Measurements from ENCODE around the gene FAM170B.

FAM170B gene

DNA sequence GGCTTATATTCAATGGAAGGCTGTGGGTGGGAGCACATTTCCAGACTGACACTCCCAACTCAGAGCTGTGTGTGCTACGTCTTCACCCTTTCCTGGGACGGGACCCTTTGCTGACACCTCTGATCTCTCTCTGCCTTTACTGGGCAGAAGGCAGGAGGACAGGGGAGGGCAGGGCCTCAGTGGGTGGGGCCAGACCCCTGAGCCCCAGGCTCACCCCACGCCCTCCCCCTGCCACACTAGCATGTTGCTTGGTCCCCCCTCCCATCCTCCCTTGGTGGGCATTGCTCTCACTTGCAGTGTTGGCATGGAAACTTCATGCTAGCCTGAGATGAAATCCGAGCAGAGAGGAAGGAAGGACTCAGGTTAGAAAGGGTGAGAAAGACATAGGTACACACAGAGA, 36.0 kb upstream of the FAM170B start:
- no peak for DNase-seq (ENCODE audit: low read depth)

DNA sequence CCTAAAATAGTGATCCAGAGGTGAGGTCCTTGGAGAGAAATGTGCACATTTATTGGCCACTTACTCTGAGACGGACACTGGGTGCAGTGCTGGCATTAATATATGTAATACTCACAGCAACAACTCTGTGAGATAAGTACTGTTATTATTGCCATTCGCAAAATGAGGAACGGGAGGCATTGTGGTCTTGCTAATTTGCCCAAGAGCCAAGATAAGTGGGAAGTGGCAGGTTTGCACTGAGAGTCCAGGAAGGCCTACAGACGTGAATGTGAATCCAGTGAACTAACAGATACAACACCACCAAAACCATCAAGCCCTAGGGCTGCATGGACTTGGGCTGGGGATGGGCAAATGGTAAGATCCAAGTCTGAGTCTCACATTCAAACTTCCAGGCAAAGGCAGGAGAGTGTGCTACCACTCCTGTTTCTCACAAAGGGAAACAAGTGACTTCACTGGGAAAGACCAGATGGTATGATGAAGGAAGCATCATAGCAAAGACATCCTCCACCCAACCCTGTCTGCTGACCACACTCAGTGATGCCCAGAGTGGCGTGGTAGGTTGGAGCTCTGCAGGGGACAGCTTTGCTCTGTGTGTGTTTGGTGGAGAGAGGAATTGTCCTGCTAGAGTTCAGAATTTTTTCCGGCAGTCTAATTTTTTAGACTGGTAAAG, 35.1 kb upstream of the FAM170B start:
- DNase-seq (ENCODE audit: low read depth), result no peak

DNA sequence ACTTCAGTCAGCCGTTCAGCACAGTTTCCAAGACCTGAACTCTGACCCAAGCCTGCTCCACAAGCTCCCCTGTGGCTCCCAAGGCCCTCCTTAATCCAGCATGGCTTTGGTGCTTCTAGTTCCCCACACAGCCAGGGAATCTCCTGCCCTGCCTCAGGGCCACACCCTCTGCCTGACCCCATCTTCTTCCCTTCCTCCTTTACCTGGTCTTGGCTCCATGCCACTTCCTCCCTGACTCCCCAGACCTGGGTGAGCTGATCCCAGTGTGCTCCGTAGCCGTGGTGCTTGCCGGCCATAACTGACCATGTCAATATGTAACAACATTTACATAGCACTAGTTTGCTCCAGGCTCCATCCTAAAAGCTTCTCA, 34.3 kb upstream of the FAM170B start:
- DNase-seq (ENCODE audit: low read depth), result no peak

DNA sequence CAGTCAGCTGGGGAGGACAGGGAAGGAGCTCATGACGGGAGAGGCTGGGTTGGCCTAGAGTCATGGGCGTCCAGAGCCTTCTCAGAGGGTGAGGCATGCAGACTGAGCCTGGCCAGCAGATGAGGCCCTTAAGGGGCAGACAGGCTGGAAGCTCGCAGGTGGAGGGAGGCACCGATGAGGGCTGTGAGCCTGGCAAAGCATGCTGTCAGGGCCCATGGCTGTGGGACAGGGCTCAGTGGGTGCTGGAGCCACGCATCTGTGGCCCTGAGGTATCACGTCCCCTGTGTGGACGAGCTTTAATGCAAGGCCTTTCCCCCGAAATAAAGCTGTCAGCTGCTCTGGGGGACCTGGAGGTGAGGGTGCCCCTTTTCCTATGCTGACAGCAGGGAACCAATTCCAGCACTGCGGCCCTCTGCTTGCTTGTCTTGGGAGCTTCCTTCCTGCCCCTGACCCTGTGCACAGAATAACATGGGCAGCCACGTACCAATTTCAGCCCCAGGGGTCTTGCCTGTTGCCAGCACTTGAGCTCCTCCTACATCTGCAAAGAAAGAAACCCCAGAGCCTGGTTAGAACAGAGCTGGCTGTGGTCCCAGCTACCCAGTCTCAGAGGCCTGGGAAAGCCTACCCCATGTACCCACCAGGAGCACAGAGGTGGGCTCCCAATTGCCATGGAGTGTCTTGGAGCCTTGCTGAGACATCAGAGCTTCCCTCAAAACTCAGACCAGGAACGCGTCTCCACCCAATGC, 33.8 kb upstream of the FAM170B start:
- no peak for DNase-seq (ENCODE audit: low read depth)

DNA sequence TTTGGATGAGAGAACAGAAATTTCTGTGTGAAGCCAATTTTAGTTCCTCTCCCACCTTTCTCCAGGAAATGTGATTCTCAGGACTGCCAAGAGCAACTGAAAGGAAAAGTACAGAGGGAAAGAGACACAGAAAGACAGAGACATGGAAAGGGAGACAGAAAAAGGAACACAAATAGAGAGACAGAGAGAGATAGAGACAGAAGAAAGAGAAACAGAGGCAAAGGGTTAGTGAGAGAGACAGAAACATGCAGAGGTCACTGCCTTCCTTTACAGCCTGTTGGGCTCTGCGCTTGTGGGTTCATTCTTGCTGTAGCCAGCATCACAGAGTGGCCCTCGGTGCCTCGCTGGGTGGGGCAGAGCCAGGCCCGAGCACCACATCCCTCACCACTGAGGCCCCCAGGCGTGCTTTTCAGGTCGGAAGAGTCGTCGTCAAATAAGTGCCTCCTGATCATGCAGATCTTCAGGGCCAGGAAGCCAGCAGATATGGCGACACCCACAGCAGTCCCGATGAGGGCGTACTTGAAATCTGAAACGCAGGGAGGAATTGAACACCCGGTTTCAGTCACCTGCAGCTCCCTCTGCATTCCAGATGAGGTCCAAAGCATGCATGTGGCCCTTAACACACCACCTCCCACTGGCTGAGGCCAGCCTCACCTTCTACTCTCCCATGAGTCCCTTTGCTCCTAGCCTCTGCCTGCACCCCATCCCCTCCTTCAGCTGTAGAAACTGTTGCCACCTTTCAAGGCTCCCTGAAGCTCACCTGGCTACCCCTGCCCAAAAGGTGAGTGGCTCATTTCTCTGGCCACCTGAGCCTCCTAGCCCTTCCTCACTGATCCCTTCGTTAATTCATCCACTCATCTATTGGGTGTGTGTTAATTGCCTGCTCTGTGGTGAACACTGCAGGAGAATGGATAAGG, 32.9 kb upstream of the FAM170B start:
- DNase-seq (ENCODE audit: low read depth), result no peak

DNA sequence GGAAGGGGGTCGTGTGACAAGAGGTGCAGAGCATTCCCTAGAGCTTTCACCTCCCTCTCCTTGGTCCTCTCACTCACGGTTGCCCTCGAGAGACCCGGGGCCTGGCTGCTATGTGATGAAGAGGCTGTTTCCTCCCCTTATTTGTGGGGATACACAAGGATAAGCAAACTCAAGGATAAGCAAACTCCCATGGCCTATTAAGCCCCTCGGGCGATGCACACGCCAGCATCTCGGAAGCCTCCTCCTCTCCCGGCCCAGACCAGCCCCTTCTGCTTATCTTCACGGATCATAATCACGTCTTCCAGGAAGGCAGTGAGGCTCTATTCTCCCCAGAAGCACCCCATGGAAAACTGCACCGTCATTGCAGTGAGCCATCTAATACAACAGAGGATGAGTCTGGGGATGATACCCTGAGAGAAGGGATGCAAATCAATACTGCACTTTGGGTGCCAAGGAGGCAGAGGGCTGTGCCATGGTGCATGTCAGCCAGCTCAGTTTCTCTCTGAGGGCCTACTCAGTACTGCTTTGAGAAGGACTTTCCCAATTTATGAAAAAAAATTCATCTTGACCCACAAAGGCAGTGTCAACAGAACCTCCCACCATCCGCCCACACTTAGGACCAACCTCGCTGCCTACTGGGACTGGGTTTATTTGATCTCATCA, 32.1 kb upstream of the FAM170B start:
- DNase-seq (ENCODE audit: low read depth), result no peak

DNA sequence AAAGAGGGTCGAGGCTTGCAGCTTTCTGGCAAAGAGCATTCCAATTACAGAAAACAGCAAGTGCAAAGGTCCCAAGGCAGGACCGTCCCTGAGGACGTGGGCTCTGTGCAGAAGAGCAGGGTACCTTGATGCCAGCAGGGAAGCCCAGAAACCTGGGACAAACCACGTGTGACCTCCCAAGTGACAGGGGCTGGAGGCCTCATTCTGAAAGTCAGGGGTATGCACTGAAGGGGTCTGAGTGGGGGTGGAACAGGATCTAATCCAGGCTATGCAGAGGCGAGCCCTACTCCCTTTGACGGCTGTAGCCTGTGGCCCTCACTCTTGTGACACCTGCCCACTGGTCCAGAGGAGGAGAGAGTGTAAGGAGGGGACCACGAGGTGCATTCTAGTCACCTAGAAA, 31.4 kb upstream of the FAM170B start:
- DNase-seq (ENCODE audit: low read depth), result no peak

DNA sequence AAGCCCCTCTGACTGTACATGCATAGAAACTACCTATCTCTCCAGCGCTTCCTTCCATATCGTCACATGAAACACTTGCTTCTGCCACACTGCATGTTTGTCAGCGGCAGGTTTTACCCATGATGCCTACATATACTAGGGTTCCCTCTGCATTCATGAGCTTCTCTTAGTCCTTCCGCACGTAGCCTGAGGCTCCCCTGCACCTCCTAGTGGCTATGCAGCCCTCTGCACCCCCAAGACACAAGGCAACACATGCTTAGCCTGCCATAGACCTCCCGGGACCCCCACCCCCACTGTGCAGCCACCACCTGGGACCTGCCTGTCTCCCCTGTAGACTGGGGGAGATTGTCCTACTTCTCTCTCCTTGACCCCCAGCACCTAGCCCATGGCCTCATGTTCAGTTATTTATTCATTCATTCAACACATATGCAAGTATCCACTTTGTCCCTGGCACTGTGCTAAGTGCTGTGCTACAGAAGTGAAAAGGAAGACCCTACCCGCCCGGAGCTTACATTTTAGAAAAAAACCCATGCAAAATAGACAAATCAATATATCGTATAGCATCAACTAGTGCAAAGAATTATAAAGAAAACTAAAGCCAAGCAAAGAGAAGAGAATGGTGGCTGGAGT, 30.9 kb upstream of the FAM170B start:
- DNase-seq (ENCODE audit: low read depth), result peak; percentile 37

DNA sequence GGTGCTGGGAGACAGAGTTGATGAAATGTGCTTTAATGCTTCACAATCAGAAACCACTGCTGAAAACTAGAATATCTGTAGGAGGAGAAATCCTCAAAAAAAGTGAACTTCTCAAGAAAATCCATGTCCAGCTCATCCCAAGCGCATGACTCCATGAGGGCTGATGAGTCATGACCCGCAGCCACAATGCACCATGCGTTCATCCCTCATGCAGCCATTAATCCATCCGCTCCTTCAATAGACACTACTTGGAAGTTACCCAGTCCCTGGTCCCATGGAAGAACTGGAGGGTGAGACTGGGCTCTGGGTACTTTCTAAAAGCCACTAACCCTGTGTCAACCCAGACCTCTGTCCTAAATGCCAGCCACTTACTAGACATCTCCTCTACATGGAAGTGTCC, 29.9 kb upstream of the FAM170B start:
- no peak for DNase-seq (ENCODE audit: low read depth)

DNA sequence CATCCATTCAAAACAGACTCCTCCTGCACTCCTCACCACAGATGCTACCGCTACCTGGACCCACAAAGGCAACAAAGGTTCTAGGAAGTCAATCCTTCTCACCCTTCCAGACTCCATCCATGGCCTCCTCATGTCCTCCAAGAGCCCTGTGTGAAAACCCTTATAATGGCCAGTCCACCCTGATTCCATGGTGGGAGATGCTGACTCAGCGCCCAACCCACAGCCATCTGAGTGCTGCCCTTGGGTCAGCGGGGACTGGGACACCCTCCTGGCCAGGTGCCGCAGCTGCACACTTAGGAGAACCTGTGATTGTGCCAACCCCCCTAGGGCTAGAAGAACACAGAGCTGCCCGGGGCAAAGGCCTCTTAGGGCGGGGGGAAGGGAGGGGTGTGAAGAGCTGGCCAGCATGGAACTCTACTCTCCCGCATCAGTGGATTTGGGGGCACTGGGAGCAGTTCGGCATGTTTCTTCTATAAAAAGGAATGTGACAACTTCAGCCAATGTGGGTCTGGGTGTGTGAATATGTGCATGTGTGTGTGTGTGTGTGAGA, 29.0 kb upstream of the FAM170B start:
- DNase-seq (ENCODE audit: low read depth), result no peak

DNA sequence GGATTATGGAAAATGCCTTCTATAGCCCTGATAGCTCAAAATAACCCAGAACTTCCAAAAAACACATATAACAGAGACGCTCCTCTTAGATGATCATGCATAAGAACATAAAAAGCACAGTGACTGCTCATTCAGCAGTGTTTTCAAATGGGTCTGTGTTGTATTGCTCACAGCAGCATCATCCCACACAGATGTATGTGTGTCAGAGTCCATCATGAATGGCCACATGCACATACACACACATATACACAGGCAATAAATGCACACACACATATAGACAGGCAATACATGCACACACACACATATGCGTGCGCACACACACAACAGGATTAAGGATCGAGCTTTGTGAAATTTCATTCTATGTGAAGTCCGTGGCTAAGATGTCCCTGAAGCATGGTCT, 28.2 kb upstream of the FAM170B start:
- DNase-seq (ENCODE audit: low read depth), result no peak

DNA sequence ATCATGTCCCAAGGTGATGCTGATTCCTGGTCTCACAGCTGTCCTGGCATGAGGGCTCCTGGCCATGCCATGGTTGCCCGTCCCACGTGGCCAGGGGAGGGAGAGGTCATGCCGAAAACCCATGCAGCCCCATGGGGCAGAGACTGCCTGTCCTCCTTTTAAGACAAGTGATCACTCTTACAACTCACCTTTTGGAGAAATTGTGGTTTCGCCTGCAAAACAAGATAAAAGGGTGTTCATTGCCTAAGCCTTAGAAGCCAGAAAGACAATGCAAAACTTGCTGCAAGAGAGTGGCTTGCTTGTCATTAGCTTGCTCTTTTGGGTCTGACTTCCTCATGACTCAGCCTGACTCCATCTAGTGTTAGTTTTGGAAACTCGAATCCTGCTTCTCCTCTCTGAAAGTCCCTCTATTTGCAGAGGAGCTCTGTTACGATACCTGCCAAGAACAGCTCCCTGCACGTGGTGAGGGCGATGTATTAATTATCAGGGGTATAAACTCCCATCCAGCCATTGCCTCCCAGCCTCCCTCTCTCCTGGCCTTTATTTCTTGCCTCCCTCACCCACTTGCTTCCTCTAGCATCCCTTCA, 27.7 kb upstream of the FAM170B start:
- no peak for DNase-seq (ENCODE audit: low read depth)

DNA sequence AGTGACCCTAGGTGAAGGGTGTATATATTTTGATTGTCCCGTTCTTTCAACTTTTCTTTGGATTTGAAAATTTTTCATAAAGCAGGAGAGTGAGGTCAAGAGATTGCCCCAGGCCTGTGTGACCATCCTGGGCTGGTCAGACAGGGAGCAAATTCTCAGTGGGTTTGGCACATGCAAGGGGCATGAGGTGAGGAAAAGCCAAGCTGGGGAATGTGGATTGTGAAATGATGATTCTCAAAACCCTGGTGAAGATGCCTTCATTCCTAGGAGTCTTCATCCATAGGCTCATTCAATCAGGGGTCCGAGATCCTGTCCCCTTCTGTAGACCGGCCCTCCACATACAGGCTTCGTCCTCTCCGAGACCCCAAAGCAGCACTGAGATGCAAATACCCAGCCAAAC, 27.0 kb upstream of the FAM170B start:
- no peak for DNase-seq (ENCODE audit: low read depth)

DNA sequence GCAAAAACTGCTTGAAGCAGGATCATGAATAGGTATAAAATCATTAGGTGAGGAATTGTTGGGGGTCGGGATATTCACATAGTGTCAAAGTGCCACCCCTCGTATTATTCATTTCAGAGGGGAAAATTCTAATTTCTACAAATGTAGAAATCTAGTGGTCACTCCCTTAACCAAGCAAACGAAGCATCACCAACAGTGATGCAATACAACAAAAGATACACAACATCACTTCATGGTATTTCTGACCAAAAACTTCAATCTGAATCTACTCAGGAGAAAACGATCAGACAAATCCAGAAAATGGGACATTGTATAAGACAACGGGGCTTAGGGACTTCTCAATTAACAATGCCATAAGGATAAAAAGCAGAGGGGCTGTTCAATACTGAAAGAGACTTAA, 26.3 kb upstream of the FAM170B start:
- no peak for DNase-seq (ENCODE audit: low read depth)

DNA sequence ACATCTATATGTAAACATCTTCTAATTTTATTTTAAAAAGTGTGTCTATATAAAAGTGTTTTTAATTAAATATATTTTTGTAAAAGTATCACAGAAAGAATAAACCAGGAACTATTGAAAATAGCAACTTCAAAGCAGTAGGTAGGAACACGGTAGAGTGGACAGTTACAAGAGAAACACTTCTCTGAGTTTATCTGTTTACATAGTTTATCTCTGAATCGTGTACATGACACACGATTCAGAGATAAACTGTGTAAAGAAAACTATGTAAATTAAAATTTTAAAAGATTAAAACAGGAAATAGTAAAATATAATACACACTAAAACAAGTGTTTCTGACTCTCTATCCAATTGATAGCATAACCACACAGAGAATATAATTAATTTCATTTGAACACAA, 25.1 kb upstream of the FAM170B start:
- DNase-seq (ENCODE audit: low read depth), result no peak

DNA sequence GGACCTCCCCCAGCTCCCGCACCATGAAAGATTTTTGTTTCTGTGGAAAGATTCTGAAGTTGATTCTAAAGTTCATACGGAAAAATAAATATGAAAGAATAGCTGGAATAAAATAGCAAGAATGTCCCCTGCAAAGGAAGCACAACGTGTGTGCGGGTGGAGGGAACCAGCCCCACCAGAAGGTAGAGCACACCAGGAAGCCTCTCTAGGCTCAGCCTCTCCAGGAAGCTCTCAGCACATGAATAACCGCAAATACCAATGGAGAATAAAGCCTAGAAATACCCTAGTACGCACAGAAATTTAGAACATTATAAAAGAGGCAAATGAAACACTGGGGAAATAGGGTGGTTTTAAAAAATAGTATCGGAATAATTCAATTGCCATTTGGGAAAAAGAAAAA, 24.6 kb upstream of the FAM170B start:
- DNase-seq (ENCODE audit: low read depth), result no peak

DNA sequence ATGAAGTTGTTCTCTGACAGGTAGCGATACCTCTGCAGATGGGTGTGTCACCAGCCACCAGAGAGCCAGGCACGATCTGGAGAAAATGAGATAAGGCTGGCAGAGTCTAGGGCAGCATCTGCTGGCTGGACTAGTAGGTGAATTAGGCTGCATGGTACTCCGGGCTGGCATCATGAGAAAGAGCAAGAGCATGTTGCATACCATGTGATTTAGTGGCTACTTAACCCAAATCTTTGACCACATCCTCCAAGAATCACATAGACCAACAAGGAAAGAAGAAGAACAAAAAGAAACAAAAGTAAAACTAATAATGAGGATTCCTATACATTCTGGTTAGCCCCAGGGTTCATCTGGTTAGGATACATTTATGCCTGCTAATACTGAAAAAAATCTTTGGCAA, 23.4 kb upstream of the FAM170B start:
- DNase-seq (ENCODE audit: low read depth), result no peak

DNA sequence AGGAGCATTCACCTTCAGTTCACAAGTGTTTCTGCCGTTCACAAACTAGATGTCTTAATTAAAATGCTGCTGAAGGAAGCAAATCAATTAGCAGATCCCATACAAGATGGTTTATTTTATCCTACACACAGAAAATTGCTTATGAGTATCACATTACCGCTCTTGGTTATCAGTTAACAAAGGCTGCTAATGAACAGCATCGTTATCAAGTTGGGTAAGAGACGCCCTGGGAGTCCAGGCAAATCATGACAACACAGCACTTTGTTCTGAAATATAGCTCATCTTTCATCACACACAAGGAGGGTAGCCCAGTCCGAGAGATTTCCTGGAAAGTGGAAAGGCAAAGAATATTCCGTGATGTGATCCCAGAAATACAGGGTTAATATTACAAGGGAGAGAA, 20.8 kb upstream of the FAM170B start:
- DNase-seq (ENCODE audit: low read depth), result no peak

DNA sequence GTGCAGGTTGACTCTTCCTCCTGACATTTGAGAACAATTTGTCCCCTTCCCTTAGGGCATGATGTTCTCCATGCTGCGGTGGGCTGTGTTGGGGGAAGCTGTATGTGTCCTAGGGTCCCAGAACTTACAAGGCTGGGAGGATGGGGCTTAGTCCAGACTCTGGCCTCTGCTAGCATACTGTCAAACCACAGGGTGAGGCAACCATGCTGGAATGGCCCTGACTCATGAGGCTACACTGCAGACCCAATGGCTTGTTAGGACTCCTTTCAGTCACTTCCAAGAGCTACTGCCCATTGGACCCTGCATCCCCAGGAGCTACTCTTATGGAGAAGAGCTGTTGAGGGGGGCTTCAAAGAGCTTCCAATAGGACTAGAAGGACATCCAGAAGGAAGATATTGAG, 20.1 kb upstream of the FAM170B start:
- no peak for DNase-seq (ENCODE audit: low read depth)

DNA sequence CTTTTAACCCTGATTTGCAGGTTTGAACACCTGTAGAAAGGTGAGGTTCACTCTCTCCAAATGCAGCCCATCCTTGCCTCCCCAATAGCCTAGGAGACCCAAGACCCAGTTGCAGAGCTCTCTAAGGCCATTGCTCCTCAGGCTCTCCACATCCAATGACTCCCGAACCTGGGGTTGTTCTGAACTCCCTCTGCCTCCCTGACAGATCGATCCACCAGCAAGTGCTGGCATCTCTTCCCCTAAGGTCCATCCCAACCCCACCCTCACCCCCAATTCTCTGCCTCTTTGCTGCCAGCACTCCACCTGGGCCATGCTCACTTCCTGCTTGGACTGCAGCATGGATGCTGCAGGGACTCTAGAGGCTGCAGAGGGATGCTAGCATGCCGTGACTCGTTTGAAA, 19.3 kb upstream of the FAM170B start:
- no peak for DNase-seq (ENCODE audit: low read depth)

DNA sequence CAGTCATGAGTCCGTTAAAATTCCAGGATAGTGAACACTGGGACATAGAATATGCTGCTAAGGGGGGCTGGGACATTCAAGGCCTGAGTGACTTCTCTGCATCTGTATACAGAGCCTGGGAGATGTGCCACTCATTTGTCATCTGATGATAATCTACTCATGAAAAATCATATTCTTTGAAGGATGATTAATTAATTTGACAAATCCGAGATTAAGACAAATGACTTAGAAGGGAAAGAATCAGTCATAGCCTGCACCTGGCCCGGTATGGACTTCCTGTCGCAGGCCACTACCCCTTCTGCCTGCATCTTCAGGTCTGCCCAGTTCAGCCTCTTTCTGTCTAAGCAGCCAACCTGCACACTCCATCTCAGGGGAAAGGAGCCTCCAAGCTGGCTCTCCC, 18.8 kb upstream of the FAM170B start:
- DNase-seq (ENCODE audit: low read depth), result no peak
